SU-DHL-6 (cell line): ENCODE results near the gene PITHD1.
"Not testable (repeated sequence)": the region's sequence is repeated elsewhere in the genome, so short reads cannot be mapped to it uniquely, and the experiment has no call there.

ENCODE experiments used
- CTCF ChIP-seq: fragments of 200-600 bp; sonication (generic); IDR thresholded peaks from one replicate; pipeline ENCODE4 v1.5.1; 2017; ENCODE audit warnings: antibody characterized with exemption, mild to moderate bottlenecking, low read length, moderate library complexity; ENCODE audit not compliant: insufficient read depth, poor library complexity, severe bottlenecking
- EZH2phosphoT487 ChIP-seq: fragments of 200-600 bp; sonication (generic), shearing (Covaris generic); conservative IDR thresholded peaks from 2 replicates; pipeline ENCODE4 v1.6.1; 2018; ENCODE audit warnings: mild to moderate bottlenecking, antibody characterized with exemption, low read length, moderate library complexity, mixed read lengths

- not testable (repeated sequence) for TF ChIP-seq CTCF, EZH2phosphoT487
Measured at GRCh38 chr1:23826590-23826989, 48.4 kb downstream of the PITHD1 start.
